H9 (cell line): Measurements from ENCODE around the gene EVL. TPM values are rescaled to one million over a fixed set of nuclear protein-coding genes. Genes with fewer than 3 reads are reported as not detected.

Experiments used
- DNase-seq: peaks from one replicate; pipeline ENCODE4 v3.0.0-alpha.2; 2017
- H2AFZ ChIP-seq: one replicate; pipeline ENCODE4 v1.6.1; 2013; ENCODE audit warnings: mild to moderate bottlenecking, low read length, control low read depth, moderate library complexity
- H2AK5ac ChIP-seq: 2 replicates; pipeline ENCODE4 v1.6.1; 2013; ENCODE audit warnings: low read length, control low read depth, mixed read lengths; ENCODE audit not compliant: insufficient read length
- H2BK120ac ChIP-seq: one replicate; pipeline ENCODE4 v1.6.1; 2013; ENCODE audit warnings: low read depth, mild to moderate bottlenecking, low read length, control low read depth, inconsistent platforms; ENCODE audit not compliant: poor library complexity, severe bottlenecking
- H2BK12ac ChIP-seq: 2 replicates; pipeline ENCODE4 v1.6.1; 2013; ENCODE audit warnings: low read length, control low read depth, mixed read lengths, low read depth; ENCODE audit not compliant: insufficient read length
- H2BK15ac ChIP-seq: 2 replicates; pipeline ENCODE4 v1.6.1; 2013; ENCODE audit warnings: low read depth, low read length, control low read depth
- H2BK20ac ChIP-seq: one replicate; pipeline ENCODE4 v1.6.1; 2013; ENCODE audit warnings: low read depth, mild to moderate bottlenecking, low read length, control low read depth, inconsistent platforms; ENCODE audit not compliant: poor library complexity, severe bottlenecking
- H2BK5ac ChIP-seq: 2 replicates; pipeline ENCODE4 v1.6.1; 2013; ENCODE audit warnings: low read length, control low read depth, mixed read lengths; ENCODE audit not compliant: insufficient read length
- H3K14ac ChIP-seq: 2 replicates; pipeline ENCODE4 v1.6.1; 2013; ENCODE audit warnings: low read length, control low read depth; ENCODE audit not compliant: insufficient read depth
- H3K18ac ChIP-seq: 2 replicates; pipeline ENCODE4 v1.6.1; 2013; ENCODE audit warnings: low read depth, mild to moderate bottlenecking, mixed read lengths, low read length, control low read depth; ENCODE audit not compliant: insufficient read length
- H3K23ac ChIP-seq: 2 replicates; pipeline ENCODE4 v1.6.1; 2013; ENCODE audit warnings: low read length, control low read depth, mixed read lengths, low read depth; ENCODE audit not compliant: insufficient read length
- H3K23me2 ChIP-seq: 2 replicates; pipeline ENCODE4 v1.6.1; 2013; ENCODE audit warnings: low read depth, mild to moderate bottlenecking, mixed read lengths, low read length, control low read depth; ENCODE audit not compliant: insufficient read length, poor library complexity, severe bottlenecking
- H3K27ac ChIP-seq: 2 replicates; pipeline ENCODE4 v1.5.1; 2013; ENCODE audit warnings: low read length, control low read depth, mixed read lengths, low read depth; ENCODE audit not compliant: insufficient read length
- H3K27me3 ChIP-seq: 2 replicates; pipeline ENCODE4 v1.6.1; 2013; ENCODE audit warnings: low read length, control low read depth, inconsistent platforms; ENCODE audit not compliant: insufficient read depth
- H3K4ac ChIP-seq: 2 replicates; pipeline ENCODE4 v1.6.1; 2013; ENCODE audit warnings: low read depth, mild to moderate bottlenecking, control low read depth, inconsistent platforms, low read length, moderate library complexity
- H3K4me1 ChIP-seq: 2 replicates; pipeline ENCODE4 v1.6.1; 2013; ENCODE audit warnings: low read length, control low read depth, inconsistent platforms; ENCODE audit not compliant: insufficient read depth
- H3K4me2 ChIP-seq: 2 replicates; pipeline ENCODE4 v1.6.1; 2013; ENCODE audit warnings: low read length, control low read depth, mixed read lengths; ENCODE audit not compliant: insufficient read length, insufficient read depth
- H3K56ac ChIP-seq: 2 replicates; pipeline ENCODE4 v1.6.1; 2013; ENCODE audit warnings: low read depth, mild to moderate bottlenecking, mixed read lengths, low read length, control low read depth; ENCODE audit not compliant: insufficient read length
- H3K79me1 ChIP-seq: 2 replicates; pipeline ENCODE4 v1.6.1; 2013; ENCODE audit warnings: low read depth, mild to moderate bottlenecking, moderate library complexity, low read length, control low read depth, inconsistent platforms; ENCODE audit not compliant: insufficient read depth, poor library complexity, severe bottlenecking
- H3K79me2 ChIP-seq: 2 replicates; pipeline ENCODE4 v1.6.1; 2013; ENCODE audit warnings: low read length, control low read depth, inconsistent platforms; ENCODE audit not compliant: insufficient read depth
- H3K9ac ChIP-seq: 2 replicates; pipeline ENCODE4 v1.6.1; 2013; ENCODE audit warnings: low read length, control low read depth, mixed read lengths; ENCODE audit not compliant: insufficient read length; ENCODE audit errors: extremely low read depth
- H3K9me3 ChIP-seq: one replicate; pipeline ENCODE4 v1.6.1; 2013; ENCODE audit warnings: low read depth, low read length, inconsistent platforms; ENCODE audit not compliant: control insufficient read depth
- H3T11ph ChIP-seq: one replicate; pipeline ENCODE4 v1.6.1; 2013; ENCODE audit warnings: mild to moderate bottlenecking, low read length, control low read depth, inconsistent platforms
- H4K20me1 ChIP-seq: one replicate; pipeline ENCODE4 v1.6.1; 2013; ENCODE audit not compliant: control insufficient read depth, insufficient read length, insufficient read depth
- H4K5ac ChIP-seq: 2 replicates; pipeline ENCODE4 v1.6.1; 2013; ENCODE audit warnings: low read depth, mild to moderate bottlenecking, mixed read lengths, low read length, control low read depth; ENCODE audit not compliant: insufficient read length
- H4K8ac ChIP-seq: replicated peaks from 2 replicates; pipeline ENCODE4 v1.6.1; 2013; ENCODE audit warnings: low read length, control low read depth, mixed read lengths, low read depth; ENCODE audit not compliant: insufficient read length
- H4K91ac ChIP-seq: 2 replicates; pipeline ENCODE4 v1.6.1; 2013; ENCODE audit warnings: low read depth, mild to moderate bottlenecking, moderate library complexity, mixed read lengths, low read length, control low read depth; ENCODE audit not compliant: insufficient read length
- H3K27ac Mint-ChIP-seq, 3 experiments: 2 replicates in 2 of 3; 3 replicates in 1 of 3; pipeline ENCODE4 v1.8.0; 2020 to 2021; ENCODE audit warnings: mixed read lengths in 3 of 3, mild to moderate bottlenecking in 1 of 3, moderate library complexity in 1 of 3
- H3K27me3 Mint-ChIP-seq: 2 replicates; pipeline ENCODE4 v1.8.0; 2021; ENCODE audit warnings: low read depth, mild to moderate bottlenecking, moderate library complexity, mixed read lengths
- H3K36me3 Mint-ChIP-seq, 3 experiments: 2 replicates in 2 of 3; 3 replicates in 1 of 3; pipeline ENCODE4 v1.8.0; 2020 to 2021; ENCODE audit warnings: low read depth in 3 of 3, mixed read lengths in 3 of 3; ENCODE audit not compliant: insufficient read depth in 1 of 3
- H3K4me1 Mint-ChIP-seq, 2 experiments: 2 replicates each; pipeline ENCODE4 v1.8.0; 2020; ENCODE audit warnings: mixed read lengths in 2 of 2
- H3K4me3 Mint-ChIP-seq, 2 experiments: 2 replicates in 1 of 2; 3 replicates in 1 of 2; pipeline ENCODE4 v1.8.0; 2020 to 2021; ENCODE audit warnings: mild to moderate bottlenecking in 2 of 2, mixed read lengths in 2 of 2, moderate library complexity in 1 of 2
- H3K9me3 Mint-ChIP-seq, 2 experiments: 2 replicates in 1 of 2; 3 replicates in 1 of 2; pipeline ENCODE4 v1.8.0; 2020; ENCODE audit warnings: mild to moderate bottlenecking in 2 of 2, mixed read lengths in 2 of 2, moderate library complexity in 1 of 2
- CTCF ChIP-seq: fragments of 200-600 bp; sonication (generic); conservative IDR thresholded peaks from 3 replicates; pipeline ENCODE4 v1.8.0; 2021; ENCODE audit warnings: antibody characterized with exemption, mild to moderate bottlenecking
- WGBS: extraction: QIAGEN DNeasy Blood & Tissue Kit; methylation state at CpG from one replicate; pipeline ENCODE4 v1.1.7; 2013; ENCODE audit warnings: missing lambda C conversion rate, low lambda C conversion rate, mixed read lengths; ENCODE audit not compliant: insufficient read length; ENCODE audit errors: extremely low coverage; 5-methylcytosine and 5-hydroxymethylcytosine counted together
- total RNA-seq: library from RNA; stranded (reverse); gene quantifications from 2 replicates; pipeline ENCODE4 v1.2.1, GENCODE V29; 2021

Gene EVL
- total RNA-seq, 1 experiment from 2014 or later = 53.2 TPM

GRCh38 chr14:100086361-100086760 lies 21.1 kb downstream of the EVL start:
- no peak overlapping the region for H3K14ac ChIP-seq
- H3K27me3 ChIP-seq = no peaks in the 10 kb centered on the region
- H2AK5ac ChIP-seq = no peak overlapping the region
- no peak overlapping the region for H3K9ac ChIP-seq
- no peaks in the 10 kb centered on the region for H3K79me1 ChIP-seq
- peaks cover 3 to 7% (median 6%) of the 10 kb centered on the region in 3 experiments; a peak in 5 of 7 replicates for H3K36me3 Mint-ChIP-seq
- H3K4me1 Mint-ChIP-seq = 0 out of 4 replicates have a peak, but pooled peaks cover 0 to 2% of the 10 kb centered on the region in 2 experiments
- H2BK12ac ChIP-seq = no peak overlapping the region
- no peak overlapping the region for H2BK120ac ChIP-seq
- no peaks in the 10 kb centered on the region for H3K4me1 ChIP-seq
- H2BK15ac ChIP-seq = no peak overlapping the region
- H4K8ac ChIP-seq = no peak overlapping the region
- no peak overlapping the region for H2BK20ac ChIP-seq
- no peaks in the 10 kb centered on the region for H3K23me2 ChIP-seq
- no peaks in the 10 kb centered on the region; the same call in 1 of the 2 replicates for H3K27me3 Mint-ChIP-seq
- no peak overlapping the region for H3K4me2 ChIP-seq
- H3K56ac ChIP-seq = no peak overlapping the region
- H3K18ac ChIP-seq = no peak overlapping the region
- H3T11ph ChIP-seq = no peak overlapping the region
- H3K23ac ChIP-seq = no peak overlapping the region
- H2AFZ ChIP-seq = no peak overlapping the region
- H3K79me2 ChIP-seq = no peaks in the 10 kb centered on the region; the same call in 1 of the 2 replicates
- no peak overlapping the region for H4K5ac ChIP-seq
- WGBS = no CpG with 5 or more reads among the region's 5 CpGs
- no peak for DNase-seq
- no peak overlapping the region for H3K27ac ChIP-seq
- H3K4ac ChIP-seq = no peak overlapping the region
- no peak overlapping the region for H4K91ac ChIP-seq
- H2BK5ac ChIP-seq = no peak overlapping the region
- no peaks in the 10 kb centered on the region for H3K9me3 ChIP-seq
- H3K27ac Mint-ChIP-seq = no peak overlapping the region; a peak in 1 of 7 replicates
- no peaks in the 10 kb centered on the region for H4K20me1 ChIP-seq
- TF ChIP-seq CTCF = no peak
- no peaks in the 10 kb centered on the region for H3K9me3 Mint-ChIP-seq
- H3K4me3 Mint-ChIP-seq = no peak overlapping the region; a peak in 1 of 5 replicates
